NCI-H524 treated with DMSO at 0.1 percent for 48 hours (cell line): ENCODE measurements around the gene CRYBG1.
"Not testable (repeated sequence)": the region's sequence is repeated elsewhere in the genome, so short reads cannot be mapped to it uniquely, and the experiment has no call there.

ENCODE experiments used
- DNase-seq: peaks from one replicate; lab custom pipeline; 2025; lab: John Stamatoyannopoulos, UW

Gene CRYBG1

DNA sequence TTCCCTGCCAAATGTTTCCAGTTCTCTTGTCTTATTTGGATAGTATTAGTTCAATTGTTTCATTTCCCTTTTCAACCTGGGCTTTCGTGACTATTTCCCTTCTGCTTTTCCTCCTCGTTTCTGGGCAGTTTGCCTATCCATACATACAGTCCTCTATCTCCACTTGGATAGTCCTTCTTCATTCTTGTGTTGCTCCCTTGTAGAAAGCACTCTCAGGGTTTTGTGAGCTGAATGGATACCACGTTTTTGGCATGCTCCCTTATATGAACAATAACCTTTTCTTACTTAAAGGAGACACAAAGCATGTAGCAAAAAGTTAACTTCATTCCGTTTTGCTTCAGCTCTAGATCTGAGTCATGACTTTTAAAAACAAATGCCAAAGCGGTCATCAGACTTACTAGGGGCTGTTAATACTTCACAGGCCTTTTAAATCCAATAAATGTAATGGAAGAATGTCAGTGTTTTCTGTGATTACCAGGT, 16.6 kb downstream of the CRYBG1 start:
- DNase-seq, result no peak

DNA sequence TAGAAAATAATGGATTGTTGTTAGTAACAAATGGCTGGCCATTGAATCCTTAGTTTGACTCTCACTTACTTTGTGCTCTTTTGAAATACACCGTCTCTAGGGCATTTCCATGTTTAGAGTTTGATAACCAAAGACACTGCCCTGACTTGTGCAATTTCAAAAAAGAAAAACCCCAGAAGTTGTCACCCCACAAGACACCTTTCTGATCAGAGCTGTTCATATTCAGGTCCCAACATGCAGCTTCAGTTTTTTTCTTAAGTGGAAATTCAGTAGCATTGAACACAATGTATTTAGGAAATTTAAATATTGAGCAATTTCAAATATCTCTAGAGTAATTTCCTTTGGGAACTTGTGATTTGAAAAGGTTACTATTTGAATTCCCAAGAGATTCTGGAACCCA, 19.4 kb downstream of the CRYBG1 start:
- no peak for DNase-seq

DNA sequence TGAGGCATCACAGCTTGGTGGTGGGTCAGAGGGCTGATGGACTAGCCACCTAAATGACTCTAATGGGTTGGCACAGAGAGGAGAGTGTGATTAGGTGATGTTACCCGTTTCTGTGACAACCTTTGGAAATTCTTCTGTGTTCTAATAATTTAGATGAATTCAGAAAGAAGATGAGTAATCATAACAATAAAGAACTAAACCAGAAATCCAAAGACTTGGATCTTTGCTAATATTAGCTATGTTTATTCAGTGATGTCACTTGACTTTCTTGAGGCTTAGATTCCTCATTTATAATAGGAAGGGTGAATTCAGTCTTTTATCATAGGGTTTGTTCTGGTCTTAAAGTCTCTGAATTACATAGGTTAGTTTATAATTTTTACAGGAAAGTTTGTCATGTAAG, 19.9 kb downstream of the CRYBG1 start:
- DNase-seq, result no peak

DNA sequence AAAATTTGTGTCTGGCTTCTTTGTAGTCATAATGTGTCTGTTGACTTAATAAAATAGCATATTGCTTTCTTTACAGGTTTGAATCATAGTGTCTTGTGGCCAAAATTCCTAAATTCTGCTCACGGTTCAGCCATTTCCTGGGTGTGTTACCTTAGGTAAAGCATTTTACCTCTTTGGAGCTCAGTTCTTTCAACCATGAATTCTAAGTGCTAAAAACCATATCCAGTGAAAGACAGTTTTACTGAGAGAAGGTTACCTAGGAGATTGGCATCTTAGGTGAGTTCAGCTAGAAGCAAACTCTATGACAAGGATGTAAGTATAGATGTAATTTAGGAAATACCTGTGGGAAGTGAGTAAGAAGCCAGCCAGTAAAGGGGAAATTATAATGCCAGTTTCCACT, 20.7 kb downstream of the CRYBG1 start:
- no peak for DNase-seq

DNA sequence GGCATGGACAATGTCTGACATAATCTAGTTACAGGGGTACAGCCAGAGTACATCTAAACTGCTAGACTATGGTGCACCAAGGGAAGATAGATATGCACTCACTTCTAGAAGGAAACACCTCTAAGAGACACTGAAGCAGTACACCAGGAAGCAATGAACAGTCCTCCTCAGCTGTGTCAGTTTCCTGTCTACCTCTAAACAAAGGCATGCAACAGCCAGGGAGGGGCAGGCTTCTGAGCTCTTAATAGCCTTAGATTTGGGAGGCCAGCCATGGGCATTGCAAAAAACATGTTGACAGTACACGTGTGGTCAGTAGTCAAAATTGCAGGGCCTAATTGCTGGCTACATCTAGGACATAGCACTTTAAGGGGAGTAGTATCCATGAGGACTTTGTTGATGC, 21.4 kb downstream of the CRYBG1 start:
- no peak for DNase-seq

DNA sequence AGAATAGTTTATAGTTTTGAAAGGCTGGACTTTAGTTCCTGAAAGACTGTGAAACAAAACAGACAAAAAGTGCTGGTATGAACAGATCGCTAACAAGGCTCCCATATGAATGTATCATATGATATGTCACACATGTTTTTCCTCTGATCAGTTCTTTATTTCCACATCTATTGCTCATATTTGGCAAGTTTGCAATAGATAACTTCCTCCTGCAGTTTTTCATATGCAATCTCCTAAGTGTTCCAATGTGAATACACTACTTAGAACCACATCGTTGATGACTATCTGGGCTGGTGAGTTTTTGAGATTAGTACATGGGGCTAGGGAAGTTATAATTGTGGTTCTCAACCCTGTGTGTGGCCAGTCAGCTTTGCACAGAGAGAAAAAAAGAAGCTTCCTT, 23.1 kb downstream of the CRYBG1 start:
- no peak for DNase-seq

DNA sequence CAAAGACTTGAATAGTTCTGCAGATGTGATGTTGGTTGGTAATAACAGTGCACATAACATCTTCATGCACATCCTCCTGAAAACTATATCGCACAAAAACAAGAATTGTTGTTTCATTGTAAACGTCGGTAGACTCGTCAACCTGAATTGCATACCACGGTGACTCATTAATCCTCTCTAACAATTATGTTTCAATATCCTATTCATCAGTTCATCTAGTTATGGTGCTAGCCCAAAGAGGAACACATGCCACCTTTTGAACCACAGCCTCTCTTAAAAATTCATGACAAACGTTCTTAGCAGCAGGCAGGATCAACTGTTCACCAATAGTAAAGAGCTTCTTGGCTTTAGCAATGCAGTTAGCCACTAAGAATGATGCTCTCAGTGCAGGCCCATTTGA, 25.0 kb downstream of the CRYBG1 start:
- no peak for DNase-seq

DNA sequence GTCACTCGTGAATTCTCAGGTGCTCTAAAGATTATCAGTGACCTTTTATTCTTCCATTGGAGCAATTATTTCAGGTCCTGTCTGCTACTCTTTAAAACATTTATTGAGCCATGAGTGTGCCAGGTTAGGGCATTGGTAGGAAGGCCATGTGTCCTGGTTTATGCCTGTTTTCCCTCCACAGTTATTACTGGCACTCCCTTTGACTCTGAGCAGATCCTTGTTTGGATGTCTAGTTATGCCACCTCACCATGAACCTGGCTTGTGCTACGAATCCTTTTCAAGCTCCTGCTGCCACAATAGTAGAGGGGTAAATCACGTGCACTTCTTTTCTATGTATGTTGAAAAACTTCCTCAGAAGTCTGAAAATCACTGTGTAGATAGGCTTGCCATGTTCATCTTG, 27.4 kb downstream of the CRYBG1 start:
- no peak for DNase-seq

DNA sequence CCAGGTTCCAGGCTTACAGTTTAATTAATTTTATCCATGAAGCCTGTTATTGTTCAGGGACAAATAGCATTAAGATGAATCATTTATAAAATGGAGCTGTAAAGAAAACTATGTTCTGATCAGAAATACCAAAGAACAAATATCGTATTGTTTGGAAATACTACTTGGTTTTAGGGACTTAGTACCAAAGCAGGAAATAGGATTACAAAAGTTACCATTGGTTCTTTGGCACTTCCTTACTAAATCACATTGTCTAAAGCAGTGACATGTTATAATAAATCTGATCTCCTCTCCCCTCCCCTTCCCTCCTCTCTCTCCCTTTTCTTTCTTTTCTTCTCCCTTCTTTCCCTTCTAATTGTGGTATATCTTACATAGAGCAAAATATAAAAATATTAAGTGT, 29.6 kb downstream of the CRYBG1 start:
- DNase-seq, result no peak

DNA sequence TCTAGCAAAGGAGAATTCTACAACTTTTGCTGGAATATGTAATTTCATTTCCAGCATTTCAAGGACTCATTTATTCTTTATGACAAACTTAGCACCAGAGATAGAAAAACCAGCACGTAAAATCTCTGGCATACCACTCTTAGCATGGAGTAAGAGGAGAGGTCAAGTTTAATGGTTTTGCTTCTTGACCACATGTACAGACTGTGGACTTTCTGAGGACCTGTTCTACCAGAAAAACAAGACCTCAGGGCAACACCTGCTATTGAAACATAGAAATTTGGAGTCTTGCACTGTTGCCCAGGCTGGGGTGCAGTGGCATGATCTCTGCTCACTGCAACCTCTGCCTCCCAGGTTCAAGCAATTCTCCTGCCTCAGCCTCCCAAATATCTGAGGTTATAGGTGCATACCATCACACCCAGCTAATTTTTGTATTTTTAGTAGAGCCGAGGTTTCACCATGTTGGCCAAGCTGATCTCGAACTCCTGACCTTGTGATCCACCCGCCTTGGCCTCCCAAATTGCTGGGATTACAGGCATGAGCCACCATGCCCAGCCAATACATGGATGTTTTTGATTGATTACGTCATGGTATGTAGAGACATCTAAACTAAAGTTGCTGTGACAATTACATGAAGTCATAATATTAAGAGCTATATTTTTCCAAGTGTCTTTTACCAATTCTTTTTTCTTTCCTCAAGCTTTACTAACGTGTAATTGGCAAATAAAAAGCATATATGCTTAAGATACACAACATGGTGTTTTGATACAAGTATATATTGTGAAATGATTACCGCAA, 36.1 kb downstream of the CRYBG1 start:
- DNase-seq, result no peak

DNA sequence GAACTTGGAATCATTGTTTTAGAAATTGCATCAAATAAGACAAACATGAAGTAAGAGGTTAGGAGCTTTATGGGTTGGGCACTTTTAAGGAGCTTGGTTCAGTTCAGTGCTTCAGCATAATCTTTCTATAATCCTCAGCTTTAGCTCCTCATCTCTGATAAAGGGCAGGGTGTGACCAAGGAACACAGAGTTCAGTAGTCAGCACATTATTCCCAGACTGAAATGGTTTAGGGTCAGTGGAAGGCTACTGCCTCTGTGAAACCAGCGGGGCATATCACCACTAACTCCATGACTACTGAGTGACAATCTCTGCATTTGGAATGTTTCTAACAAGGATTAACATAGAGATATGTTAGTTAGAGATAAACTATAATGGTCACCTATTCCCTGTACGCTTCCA, 36.9 kb downstream of the CRYBG1 start:
- DNase-seq, result no peak

DNA sequence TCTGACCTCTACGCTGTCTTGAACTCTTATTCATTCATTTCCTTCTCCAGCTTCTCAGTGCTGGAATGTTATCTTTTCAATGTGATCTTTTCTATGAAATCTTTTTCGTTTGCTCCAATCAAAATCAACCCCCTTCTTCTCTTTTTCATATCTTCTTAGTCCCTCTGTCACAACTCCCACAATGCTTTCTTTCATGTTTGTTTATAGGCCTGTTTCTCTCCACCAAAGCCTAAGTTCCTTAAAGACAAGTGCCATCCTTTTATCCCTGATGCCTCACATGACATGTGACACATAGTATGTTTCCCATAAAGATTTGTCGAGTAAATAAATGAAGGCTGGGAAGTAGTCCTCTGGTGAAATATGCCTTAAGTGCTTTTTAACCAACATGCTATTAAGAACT, 38.1 kb downstream of the CRYBG1 start:
- DNase-seq, result no peak

DNA sequence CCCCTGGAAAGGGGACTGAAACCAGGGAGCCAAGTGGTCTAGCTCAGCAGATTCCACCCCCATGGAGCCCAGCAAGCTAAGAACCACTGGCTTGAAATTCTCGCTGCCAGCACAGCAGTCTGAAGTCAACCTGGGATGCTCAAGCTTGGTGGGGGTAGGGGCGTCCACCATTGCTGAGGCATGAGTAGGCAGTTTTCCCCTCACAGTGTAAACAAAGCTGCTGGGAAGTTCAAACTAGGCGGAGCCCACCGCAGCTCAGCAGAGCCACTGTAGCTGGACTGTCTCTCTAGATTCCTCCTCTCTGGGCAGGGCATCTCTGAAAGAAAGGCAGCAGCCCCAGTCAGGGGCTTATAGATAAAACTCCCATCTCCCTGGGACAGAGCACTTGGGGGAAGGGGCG, 44.5 kb downstream of the CRYBG1 start:
- not testable (repeated sequence) for DNase-seq

DNA sequence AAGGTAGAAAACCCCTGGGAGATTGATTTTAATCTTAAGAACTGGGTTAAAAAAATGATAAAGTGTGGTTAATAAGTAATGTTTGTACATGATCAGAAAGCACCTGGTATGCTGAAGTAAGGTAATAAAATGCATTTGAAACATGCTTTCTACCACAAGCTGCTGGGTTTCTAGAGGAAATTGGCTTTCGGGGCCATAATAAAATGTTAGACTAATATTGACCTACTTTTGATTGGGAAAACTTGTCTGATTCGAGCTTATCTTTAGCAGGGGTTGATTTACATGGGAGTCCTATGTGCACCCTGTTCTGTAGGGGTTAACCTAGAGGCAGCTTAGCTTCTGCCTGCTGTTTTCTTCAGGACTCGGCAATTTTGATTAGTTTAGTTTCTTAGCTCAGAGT, 50.5 kb downstream of the CRYBG1 start:
- no peak for DNase-seq

DNA sequence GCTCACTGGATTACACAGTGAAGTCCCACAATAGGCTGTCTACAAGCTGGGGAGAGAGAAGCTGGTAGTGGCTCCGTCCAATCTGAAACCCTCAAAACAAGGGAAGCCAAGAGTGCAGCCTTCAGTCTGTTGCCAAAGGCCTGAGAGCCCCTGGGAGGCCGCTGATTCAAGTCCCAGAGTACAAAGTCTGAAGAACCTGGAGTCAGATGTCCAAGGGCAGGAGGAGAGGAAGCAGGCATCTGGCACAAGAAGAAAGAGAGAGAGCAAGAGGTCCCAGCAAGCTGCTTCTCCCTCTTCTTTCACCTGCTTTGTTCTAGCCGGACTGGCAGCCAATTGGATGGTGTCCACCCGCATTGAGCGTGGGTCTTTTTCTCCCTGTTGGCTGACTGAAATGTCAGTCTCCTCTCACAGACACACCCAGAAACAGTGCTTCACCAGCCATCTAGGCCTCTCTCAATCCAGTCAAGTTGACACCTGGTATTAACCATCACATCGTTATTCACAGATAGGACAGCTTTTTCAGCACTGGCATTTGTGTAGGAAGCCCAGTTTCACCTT, 51.2 kb downstream of the CRYBG1 start:
- no peak for DNase-seq

DNA sequence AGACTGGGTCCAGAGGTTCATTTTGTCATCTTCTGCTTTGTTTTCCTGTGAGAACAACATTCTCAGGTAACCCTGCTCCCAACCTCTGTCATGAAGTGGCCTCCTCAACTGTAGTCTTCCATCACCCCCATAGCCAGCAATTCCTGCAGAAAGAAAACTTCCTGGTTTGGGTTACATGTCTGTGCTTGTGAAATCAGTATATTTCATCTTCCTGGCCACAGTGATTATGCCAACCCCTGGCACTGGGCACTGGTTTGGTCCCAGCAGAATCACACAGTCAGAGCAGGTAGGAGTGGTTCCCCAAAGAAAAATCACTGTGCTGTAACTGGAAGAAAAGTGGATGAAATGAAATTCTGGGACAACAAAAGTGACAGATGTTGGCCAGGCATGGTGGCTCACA, 52.5 kb downstream of the CRYBG1 start:
- DNase-seq, result no peak

DNA sequence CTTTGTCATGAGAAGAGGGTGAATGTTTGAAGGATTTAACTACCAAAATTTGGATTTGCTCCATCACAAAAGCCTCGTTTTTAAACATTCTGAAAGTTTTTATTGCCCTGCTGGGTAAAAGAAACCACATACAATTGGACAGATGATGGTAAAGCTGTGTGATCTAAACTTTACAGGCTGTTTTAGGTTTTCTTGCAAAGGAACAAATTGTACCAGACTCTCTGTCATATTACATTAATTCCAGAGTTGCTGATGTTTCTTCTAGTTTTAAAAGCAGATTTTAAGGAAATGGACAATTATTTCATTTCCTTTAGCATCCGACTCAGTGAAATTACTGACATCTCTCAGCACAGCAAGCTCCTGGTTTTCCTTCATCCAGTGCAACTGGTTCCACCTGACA, 53.2 kb downstream of the CRYBG1 start:
- DNase-seq, result no peak

DNA sequence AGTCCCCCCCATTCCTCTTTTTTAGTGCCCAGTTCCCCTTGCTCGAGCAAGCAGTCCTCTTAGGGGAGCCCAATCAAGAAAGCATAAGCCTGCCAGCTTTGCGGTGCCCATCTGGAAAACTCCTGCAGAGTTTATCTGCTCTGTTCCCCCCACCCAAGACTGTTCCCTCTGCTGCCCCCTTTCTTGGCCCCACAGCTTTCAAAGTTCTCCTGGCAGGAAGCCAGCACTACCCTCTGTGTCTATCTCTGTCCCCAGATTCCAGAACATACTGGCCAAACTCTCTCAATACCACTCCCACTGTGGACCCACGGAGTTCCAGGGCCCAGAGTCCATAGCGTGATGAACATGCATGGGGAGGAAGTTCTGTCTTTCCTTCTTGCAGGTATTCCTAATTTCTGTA, 55.4 kb downstream of the CRYBG1 start:
- no peak for DNase-seq

DNA sequence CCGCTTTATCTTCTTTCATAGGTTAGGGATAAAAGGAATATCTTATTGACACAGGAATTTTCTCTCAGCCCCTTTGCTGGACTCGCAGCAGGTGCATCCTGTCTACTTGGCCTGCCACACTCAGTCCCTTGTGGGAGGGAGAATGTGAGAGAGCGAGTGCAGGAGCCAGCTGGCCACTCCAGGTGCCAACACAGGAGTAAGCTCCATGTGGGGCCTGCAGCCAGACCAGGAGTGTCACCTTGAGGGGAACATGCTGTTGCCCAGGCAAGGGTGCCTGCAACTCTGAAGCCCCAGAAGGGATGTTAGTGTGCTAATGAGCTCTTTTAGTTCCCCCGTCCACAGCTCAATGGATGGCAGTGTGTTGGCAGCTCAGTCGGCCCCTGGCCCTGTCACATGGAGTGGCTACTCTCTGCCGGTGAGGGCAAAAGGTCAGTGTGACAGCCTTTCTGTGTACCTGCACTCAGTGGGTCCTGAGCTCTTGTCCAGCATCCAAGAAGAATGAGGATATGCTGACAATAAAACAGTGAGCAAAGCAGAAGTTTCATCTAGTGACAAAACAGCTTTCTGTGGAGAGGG, 57.1 kb downstream of the CRYBG1 start:
- no peak for DNase-seq

DNA sequence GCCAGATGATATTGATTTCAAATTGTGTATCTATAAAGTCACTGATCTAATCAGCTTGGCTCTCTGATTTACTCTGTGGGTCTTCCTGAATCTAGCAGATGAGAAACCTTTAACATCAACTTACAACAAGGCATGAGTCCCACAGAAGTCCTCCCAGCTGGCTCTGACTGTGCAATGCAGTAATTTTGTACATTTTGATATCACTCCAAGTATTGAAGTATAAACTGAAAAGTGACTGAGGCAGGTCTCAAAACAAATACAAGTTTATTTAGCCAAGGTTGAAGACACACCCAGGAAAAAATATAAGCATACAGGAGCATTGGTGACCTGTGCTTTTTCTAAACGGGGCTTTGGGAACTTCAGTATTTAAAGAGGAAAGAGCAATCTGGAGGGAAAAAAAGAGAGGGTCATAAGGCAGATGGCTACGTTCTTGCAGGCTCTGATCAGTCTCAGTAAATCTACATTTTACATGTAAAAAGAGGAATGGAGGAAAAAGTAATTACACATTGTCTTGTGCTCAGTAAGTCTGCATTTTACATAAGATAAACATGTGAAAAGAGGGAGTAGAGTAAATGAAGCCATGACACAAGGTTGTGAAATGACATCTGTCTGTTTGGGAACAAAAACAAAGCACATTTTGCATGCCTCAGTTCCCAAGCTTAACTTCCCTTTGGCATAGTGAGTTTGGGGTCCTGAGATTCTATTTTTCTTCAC, 59.5 kb downstream of the CRYBG1 start:
- DNase-seq, result no peak

DNA sequence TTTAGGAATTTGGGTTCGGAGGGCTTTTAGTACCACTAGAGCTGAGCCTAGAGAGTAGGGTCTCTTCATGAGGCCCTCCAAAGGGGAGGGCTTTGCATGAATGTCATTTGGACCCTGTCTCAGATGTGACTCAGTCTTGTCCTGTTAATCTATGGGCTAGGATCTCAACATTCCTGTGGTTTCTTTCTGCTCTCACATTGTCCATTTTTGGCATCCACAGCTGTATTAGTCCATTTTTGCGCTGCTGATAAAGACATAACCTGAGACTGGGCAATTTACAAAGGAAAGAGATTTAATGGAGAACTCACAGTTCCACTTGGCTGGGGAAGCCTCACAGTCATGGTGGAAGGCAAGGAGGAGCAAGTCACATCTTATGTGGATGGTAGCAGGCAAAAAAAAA, 61.0 kb downstream of the CRYBG1 start:
- no peak for DNase-seq

DNA sequence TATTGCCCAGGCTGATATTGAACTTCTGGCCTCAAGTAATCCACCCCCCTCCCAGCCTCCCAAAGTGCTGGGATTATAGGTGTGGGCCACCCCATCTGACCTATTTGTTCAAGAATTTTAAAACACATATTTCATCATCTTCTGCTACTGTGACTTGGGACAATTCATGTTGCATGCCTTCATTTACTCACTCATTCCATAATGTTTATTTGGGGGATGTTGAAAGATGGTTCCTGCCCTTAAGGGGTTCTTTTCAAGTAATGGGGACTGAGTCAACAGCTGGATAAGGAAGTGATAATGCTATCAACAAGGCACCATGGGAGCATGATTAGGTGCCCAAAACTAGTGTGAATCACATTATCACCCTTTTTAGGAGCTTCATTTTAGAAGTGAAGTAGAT, 62.0 kb downstream of the CRYBG1 start:
- no peak for DNase-seq

DNA sequence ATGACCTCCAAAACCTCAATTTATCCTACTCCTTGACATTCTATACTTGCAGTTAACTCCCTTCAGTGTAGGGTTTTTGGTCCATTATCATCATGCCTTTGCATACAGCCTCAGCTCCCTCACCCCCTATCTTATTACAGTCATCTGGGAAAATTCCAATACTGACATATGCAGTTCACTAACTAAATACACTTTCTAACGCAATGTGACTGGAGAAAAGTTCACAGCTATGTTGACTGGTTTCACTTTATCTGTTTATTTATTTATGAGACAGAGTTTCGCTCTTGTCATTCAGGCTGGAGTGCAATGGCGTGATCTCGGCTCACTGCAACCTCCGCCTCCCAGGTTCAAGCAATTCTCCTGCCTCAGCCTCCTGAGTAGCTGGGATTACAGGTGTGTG, 64.9 kb downstream of the CRYBG1 start:
- no peak for DNase-seq
